Upper lobe of left lung (tissue), 6 donors: ENCODE results near the gene ABHD11. TPM values are rescaled to one million over a fixed set of nuclear protein-coding genes. Genes with fewer than 3 reads are reported as not detected.

ENCODE experiments used
- ATAC-seq, 2 donors: fragments of 200-7000 bp; cut with Tn5 transposase; one replicate each; pipeline ENCODE4 v1.9.1; 2022; ENCODE audit warnings: mild to moderate bottlenecking in 2 of 2, moderate library complexity in 2 of 2; ENCODE audit not compliant: low FRiP score in 2 of 2
- DNase-seq, 2 donors: peaks; one replicate each; pipeline ENCODE4 v3.0.0-alpha.2; 2019 to 2020
- H3K27ac ChIP-seq, 4 donors: fragments of 200-600 bp; sonication (generic); one replicate each; pipeline ENCODE4 v1.5.1; 2016 to 2019
- H3K27me3 ChIP-seq, 4 donors: fragments of 200-600 bp; sonication (generic); one replicate each; pipeline ENCODE4 v1.5.1; 2017 to 2019
- H3K36me3 ChIP-seq, 4 donors: fragments of 200-600 bp; sonication (generic); one replicate each; pipeline ENCODE4 v1.5.1; 2016 to 2019
- H3K4me1 ChIP-seq, 4 donors: fragments of 200-600 bp; sonication (generic); one replicate each; pipeline ENCODE4 v1.5.1; 2018 to 2019
- H3K4me3 ChIP-seq, 4 donors: fragments of 200-600 bp; sonication (generic); one replicate each; pipeline ENCODE4 v1.5.1; 2017 to 2019; ENCODE audit warnings: mild to moderate bottlenecking in 2 of 4, moderate library complexity in 1 of 4
- H3K9me3 ChIP-seq, 4 donors: fragments of 200-600 bp; sonication (generic); one replicate each; pipeline ENCODE4 v1.5.1; 2018 to 2019
- EP300 ChIP-seq, 4 donors: sonication (generic); formaldehyde crosslinking; IDR thresholded peaks; one replicate each; pipeline ENCODE4 v1.5.1; 2017; ENCODE audit warnings: antibody characterized with exemption in 4 of 4, control low read depth in 2 of 4
- POLR2A ChIP-seq, 4 donors: fragments of 450-650 bp; IDR thresholded peaks; one replicate each; pipeline ENCODE4 v1.5.1; 2016 to 2017; ENCODE audit warnings: antibody characterized with exemption in 4 of 4, mild to moderate bottlenecking in 2 of 4
- POLR2AphosphoS5 ChIP-seq, 2 donors: sonication (generic); formaldehyde crosslinking; IDR thresholded peaks; one replicate each; pipeline ENCODE4 v1.5.1; 2017; ENCODE audit warnings: antibody characterized with exemption in 2 of 2
- WGBS, 2 donors: methylation state at CpG; one replicate each; pipeline ENCODE4 v1.1.5; 2017 to 2018; 5-methylcytosine and 5-hydroxymethylcytosine counted together
- total RNA-seq, 6 donors: library from RNA; depleted of rRNA in 4 of 6; stranded (reverse); fragments of >200 nt in 4 of 6; gene quantifications; one replicate each; pipeline versions ENCODE4 v1.1.0 to v1.2.1, GENCODE V29; 2016 to 2021
- TF ChIP-seq, protein P1 (sequence below), 6 experiments: fragments of 450-650 bp in 4 of 6; fragments of 200-600 bp in 2 of 6; sonication (generic) in 2 of 6; IDR thresholded peaks; one replicate each; pipeline ENCODE4 v1.5.1; 2016 to 2019; ENCODE audit warnings: antibody characterized with exemption in 6 of 6
- donor health status: DM: no; HTN: no; CAD: no; lungs with moderate emphysema.
- donor health status: DM: no; HTN: yes; CAD: no; lungs with severe emphysema.

ABHD11 gene
- total RNA-seq, 6 donors from 2014 or later: 13.6 to 35.3 (median 28.2) TPM

DNA sequence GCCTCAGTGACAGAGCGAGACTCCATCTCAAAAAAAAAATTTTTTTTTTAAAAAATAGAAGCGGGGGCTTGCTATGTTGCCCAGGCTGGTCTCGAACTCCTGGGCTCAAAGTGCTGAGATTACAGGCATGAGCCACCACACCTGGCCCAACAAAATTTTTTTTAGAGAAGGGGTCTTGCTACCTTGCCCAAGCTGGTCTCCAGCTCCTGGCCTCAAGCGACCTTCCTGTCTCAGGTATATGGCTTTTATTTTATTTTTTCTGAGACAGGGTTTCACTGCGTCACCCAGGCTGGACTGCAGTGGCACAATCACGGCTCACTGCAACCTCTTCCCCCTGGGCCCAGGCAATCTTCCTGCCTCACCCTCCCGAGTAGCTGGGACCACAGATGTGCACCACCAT lies 1.6 kb upstream of the ABHD11 start:
- TF ChIP-seq POLR2A (IDR thresholded peaks at IDR 0.05) (no peak), POLR2AphosphoS5 (IDR thresholded peaks at IDR 0.05) (no peak), EP300 (IDR thresholded peaks at IDR 0.05) (no peak)
- TF ChIP-seq, protein P1, sequence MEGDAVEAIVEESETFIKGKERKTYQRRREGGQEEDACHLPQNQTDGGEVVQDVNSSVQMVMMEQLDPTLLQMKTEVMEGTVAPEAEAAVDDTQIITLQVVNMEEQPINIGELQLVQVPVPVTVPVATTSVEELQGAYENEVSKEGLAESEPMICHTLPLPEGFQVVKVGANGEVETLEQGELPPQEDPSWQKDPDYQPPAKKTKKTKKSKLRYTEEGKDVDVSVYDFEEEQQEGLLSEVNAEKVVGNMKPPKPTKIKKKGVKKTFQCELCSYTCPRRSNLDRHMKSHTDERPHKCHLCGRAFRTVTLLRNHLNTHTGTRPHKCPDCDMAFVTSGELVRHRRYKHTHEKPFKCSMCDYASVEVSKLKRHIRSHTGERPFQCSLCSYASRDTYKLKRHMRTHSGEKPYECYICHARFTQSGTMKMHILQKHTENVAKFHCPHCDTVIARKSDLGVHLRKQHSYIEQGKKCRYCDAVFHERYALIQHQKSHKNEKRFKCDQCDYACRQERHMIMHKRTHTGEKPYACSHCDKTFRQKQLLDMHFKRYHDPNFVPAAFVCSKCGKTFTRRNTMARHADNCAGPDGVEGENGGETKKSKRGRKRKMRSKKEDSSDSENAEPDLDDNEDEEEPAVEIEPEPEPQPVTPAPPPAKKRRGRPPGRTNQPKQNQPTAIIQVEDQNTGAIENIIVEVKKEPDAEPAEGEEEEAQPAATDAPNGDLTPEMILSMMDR (IDR thresholded peaks at IDR 0.05): no peak
- Histone ChIP-seq H3K27me3 (no peaks in the 10 kb centered on the region), H3K4me1 (peaks cover 26 to 49% (median 29%) of the 10 kb centered on the region in 4 donors), H3K4me3 (no peak overlapping the region), H3K9me3 (no peaks in the 10 kb centered on the region), H3K36me3 (peaks cover 0 to 22% (median 16%) of the 10 kb centered on the region in 4 donors), H3K27ac (peak overlapping the region; percentile 4 to 94 (median 75))
- 85 to 90% methylated on average over 7 of the region's 7 CpGs for WGBS, 2 donors
- ATAC-seq: no peak
- DNase-seq: no peak

DNA sequence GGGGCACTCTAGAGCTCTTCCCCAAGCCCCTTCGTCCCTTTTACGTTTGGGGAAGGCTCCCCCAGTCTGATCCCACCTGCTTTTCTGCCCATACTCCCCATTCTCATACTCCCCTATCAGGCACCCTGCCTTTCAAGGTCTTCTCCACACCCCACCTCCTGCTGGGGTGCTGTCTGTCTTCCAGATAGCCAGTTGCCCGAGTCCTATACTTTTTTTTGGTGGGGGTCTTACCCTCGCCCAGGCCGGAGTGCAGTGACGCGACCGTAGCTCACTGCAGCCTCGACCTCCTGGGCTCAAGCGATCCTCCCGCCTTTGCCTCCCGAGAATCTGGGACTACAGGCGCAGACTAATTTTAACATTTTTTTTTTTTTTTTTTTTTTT lies 775 bp upstream of the ABHD11 start:
- peaks cover 29 to 58% (median 33%) of the 10 kb centered on the region in 4 donors for H3K4me1 ChIP-seq
- TF ChIP-seq EP300 (IDR thresholded peaks at IDR 0.05) (no peak), POLR2AphosphoS5 (IDR thresholded peaks at IDR 0.05) (no peak), POLR2A (IDR thresholded peaks at IDR 0.05) (no peak)
- TF ChIP-seq, protein P1 (IDR thresholded peaks at IDR 0.05): no peak
- peak overlapping the region; percentile 87 to 97 (median 94) for H3K27ac ChIP-seq
- peaks cover 0 to 22% (median 16%) of the 10 kb centered on the region in 4 donors for H3K36me3 ChIP-seq
- ATAC-seq (no peak), DNase-seq (no peak)
- WGBS, 2 donors: 47 to 57% methylated on average over 13 of the region's 13 CpGs
- H3K9me3 ChIP-seq: no peaks in the 10 kb centered on the region
- H3K27me3 ChIP-seq: no peaks in the 10 kb centered on the region
- peak overlapping the region; percentile 51 to 99 (median 88) for H3K4me3 ChIP-seq

DNA sequence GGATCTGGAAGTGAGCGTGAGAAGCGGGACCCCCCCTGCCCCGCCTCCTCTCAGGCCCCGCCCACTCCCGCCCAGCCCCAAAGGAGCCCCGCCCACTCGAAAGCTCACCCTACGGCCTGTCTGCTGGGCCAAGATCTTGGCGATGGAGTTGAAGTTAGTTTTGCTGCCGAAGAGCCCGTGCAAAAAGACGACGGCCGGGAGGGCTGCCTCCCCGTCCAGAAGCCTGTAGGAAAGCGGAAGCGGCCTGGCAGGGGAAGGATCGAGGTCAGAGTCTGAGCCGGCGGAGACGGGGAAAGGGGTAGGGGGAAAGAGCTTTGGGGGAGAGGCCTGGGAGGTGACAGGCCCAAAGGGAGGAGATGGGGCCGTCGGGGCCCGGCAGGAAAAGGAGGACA lies 386 bp downstream of the ABHD11 start:
- peaks cover 29 to 58% (median 33%) of the 10 kb centered on the region in 4 donors for H3K4me1 ChIP-seq
- peak overlapping the region; percentile 81 to 99 (median 92) for H3K4me3 ChIP-seq
- no peak for TF ChIP-seq POLR2A (IDR thresholded peaks at IDR 0.05)
- TF ChIP-seq, protein P1 (IDR thresholded peaks at IDR 0.05): no peak
- TF ChIP-seq EP300 (IDR thresholded peaks at IDR 0.05): no peak
- no peak for TF ChIP-seq POLR2AphosphoS5 (IDR thresholded peaks at IDR 0.05)
- H3K9me3 ChIP-seq: no peaks in the 10 kb centered on the region
- H3K27ac ChIP-seq: peak overlapping the region; percentile 87 to 97 (median 94)
- no peaks in the 10 kb centered on the region for H3K27me3 ChIP-seq
- WGBS, 2 donors: 1 to 2% methylated on average over 21 to 23 of the region's 24 CpGs
- peak in 1 of 2 donors; percentile 63 for ATAC-seq
- peaks cover 0 to 22% (median 16%) of the 10 kb centered on the region in 4 donors for H3K36me3 ChIP-seq
- peak; percentile 70 to 88 for DNase-seq

DNA sequence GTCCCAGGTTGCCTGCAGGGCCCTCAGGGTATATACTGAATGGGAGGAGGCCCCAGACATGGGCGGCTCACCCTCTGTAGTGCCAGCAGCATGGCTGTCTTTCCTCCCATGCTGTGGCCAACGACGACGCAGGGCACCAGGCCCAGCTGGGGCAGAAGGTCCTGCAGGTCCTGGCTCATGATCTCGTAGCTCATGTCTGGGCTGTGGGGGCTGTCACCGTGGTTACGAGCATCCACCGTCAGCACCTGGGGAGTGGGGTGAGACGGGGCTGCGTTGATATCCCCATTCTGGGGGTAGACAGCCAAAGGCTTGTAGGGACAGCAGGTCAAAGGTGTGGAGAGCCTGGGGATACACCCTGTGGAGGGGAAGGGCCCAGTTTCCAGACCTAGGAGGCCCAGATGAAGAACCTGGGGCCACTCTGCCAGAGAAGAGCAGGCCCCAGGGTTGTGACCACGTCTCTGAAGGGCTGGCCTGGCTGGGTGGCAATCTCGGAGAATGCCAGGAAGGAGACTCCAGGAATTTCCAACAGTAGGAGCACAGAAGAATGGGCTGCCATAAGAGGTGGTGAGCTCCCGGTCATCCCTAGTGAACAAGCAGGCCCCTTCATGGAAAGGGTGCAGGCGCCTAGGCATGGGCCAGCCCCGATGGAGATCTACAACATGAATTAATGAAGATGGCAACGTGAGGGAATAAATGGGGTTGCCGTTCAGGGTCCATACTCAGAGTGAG lies 947 bp downstream of the ABHD11 start:
- Histone ChIP-seq H3K4me1 (peaks cover 29 to 52% (median 31%) of the 10 kb centered on the region in 4 donors), H3K36me3 (peaks cover 0 to 22% (median 16%) of the 10 kb centered on the region in 4 donors), H3K9me3 (no peaks in the 10 kb centered on the region), H3K27me3 (no peaks in the 10 kb centered on the region), H3K4me3 (peak overlapping the region; percentile 81 to 99 (median 92)), H3K27ac (peak overlapping the region; percentile 87 to 97 (median 94))
- no peak for DNase-seq
- TF ChIP-seq, protein P1 (IDR thresholded peaks at IDR 0.05): no peak
- no peak for TF ChIP-seq POLR2AphosphoS5 (IDR thresholded peaks at IDR 0.05)
- 68 to 80% methylated on average over 10 to 15 of the region's 17 CpGs for WGBS, 2 donors
- ATAC-seq: no peak
